ENCODE data around the gene ACTL7A.
"Not testable (repeated sequence)": the region's sequence is repeated elsewhere in the genome, so short reads cannot be mapped to it uniquely, and the experiment has no call there.

The ACTL7A gene

DNA sequence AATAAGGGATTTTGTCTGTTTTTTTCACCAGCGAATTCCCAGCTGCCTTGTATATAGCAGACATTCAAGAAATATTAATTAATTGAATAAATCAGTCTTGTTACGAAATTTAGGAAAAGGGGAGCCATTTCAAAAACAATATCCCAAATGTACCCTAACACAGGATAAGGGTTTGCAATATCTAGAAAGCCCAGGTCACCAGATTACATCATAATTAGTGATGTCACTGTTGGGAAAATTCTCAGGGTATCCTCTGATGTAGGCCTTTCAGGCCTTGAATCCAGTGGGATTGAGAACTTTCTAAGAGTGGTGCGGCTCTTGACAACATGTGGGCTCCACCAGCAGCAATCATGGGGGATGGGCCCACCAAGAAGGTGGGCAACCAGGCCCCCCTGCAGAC, at the start of gene ACTL7A:
Gene ACTL7A (plus strand): TSS at position 270 of the 400 bp plus-strand sequence. CDS start 57 bp downstream, at position 327.
- DNase-seq: no peak

DNA sequence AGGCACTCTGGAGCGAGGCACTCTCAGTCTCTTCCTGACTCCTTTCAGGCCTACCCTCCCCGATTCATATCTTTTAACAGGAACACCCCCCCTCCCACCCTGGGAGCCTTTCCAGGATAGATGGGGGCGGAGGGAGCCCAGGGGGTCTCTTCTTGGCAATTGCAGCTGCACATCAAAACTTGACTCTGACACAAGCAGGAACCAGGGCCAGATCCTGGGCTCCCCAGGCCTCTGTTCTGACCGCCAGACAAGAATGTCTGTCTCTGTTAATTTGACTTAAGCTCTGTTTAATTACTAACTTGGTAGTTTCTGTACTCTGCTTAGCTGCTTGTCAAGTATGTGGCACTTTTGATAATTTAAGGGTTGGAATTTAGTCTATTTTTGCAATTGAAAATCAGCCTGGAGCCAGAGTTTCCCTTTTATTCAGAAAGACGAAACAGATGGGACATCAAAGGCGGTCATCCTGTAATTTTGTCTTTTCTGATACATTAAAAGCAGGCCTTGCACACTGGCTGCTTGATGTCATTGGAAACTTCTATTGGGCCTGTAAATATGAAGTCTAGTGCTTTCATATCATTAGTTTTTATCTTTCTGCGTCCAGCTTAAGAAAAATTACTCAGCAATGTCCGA, 49.6 kb upstream of the ACTL7A start:
- no peak for DNase-seq

GRCh38 chr9:108813951-108814601, 48.0 kb upstream of the ACTL7A start:
- no peak for DNase-seq

DNA sequence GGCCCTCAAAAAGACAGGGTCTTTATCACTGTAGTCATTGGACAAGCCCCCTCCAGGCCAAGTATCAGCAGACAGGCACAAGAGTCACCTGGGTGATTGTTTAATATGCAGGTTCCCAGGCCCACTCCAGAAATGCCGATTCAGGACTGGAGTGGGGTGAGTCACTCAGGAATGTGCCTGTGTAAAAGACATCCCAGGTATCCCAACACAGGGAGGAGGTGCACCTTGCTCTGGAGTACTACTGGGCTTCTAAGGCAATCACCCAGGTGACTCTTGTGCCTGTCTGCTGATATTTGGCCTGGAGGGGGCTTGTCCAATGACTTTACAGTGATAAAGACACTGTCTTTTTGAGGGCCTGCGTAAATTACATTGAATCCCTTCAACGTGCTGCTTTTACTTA, 46.9 kb upstream of the ACTL7A start:
- DNase-seq: no peak

- no peak for DNase-seq
Observed at GRCh38 chr9:108816037-108816436, 46.0 kb upstream of the ACTL7A start.

- DNase-seq: no peak
Observed at GRCh38 chr9:108823829-108824228, 38.2 kb upstream of the ACTL7A start.

GRCh38 chr9:108830272-108830671, 31.8 kb upstream of the ACTL7A start:
- no peak for DNase-seq

DNA sequence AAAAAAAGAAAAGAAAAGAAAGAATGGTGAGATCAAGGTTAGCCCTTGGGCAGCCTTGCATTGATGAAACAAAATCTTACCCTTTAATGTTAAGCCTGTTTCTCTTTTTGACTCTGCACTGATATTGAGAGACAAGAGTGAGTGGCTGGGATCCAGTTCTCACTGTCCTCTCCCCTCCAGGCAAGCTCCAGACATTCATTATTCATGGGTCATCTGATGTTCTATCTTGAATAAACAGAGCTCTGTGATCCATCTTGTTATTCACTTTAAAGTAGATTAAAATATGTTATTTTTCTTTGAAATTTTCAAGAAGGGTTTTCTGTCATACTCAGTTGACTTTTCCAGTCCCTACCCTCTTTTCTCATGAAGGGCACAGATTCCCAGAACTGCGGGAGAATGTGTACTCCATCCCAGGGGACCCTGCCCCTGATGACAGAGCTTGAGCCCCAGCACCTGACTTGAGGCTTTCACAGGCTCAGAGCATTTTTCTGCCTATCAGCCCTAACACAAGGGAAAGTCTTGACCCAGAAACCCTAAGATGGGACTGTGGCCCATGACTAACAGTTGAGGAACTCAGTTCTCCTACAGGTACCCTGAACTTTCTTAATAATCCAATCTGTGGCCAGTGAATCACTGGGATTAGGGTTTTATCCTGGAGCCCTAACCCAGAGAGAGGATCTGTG, 30.4 kb upstream of the ACTL7A start:
- DNase-seq: no peak

DNA sequence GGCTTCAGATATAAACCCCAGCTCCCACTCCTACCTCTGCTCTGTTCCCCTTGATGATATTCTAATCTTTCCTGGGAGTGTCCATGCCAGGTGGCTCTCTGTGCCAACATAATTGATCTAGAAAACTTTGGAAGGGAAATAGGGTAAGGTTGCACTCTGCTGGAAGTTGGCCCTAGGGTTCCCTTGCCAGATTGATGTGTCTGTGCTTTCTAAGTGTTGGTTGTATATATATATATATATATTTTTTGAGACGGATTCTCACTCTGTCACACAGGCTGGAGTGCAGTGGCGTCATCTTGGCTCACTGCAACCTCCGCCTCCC, 29.9 kb upstream of the ACTL7A start:
- DNase-seq: no peak

DNA sequence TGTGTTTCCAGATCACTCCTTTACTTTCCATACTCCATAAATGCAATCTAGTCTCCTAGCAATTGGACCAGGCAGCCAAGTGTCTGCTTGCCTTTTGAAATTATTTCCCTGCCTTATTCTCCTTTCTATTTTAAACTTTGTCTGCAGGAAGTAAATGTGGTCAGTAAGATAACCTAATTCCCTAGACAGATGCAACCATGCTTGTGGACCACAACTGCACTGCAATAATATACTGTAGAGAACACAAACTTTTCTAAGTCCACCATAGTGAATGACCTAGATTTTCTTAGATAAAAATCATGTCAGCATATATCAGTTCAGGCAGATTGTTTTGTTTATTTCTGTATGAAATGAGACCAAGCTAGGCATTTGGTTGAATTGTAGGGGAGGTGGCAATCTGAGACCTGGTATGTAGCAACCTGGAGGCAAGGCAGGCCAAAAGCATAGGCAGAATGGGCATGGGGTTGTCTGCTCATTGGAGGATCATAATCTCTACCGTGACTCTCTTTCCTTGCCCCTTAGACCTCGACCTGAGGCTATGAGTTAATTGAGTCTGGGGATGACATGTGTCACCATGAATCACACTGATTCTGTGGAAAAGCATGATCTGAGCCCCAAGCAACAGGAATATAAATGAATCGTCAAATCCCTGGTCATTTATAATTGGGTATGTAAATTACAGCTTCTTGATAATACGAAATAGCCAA, 27.0 kb upstream of the ACTL7A start:
- no peak for DNase-seq

DNA sequence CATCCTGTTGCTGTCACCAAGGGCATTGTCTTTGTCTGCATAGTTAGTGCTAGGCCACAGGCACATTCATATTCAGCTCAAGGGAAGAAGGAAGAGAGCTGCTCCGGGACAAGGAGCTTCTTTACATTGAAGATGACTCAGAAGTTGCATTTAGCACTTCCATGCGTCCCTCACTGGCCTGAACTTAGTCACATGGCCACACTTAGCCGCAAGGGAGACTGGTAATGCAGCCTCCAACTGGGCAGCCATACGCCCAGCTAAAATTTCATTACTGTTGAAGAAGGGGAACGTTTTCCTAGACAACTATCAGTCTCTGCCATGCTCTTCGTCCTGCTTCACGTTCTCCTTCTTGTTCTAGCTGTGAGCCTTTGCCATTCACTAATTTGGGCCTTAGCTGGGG, 26.2 kb upstream of the ACTL7A start:
- no peak for DNase-seq

GRCh38 chr9:108836319-108836718, 25.7 kb upstream of the ACTL7A start:
- no peak for DNase-seq

GRCh38 chr9:108836781-108837180, 25.3 kb upstream of the ACTL7A start:
- no peak for DNase-seq

DNA sequence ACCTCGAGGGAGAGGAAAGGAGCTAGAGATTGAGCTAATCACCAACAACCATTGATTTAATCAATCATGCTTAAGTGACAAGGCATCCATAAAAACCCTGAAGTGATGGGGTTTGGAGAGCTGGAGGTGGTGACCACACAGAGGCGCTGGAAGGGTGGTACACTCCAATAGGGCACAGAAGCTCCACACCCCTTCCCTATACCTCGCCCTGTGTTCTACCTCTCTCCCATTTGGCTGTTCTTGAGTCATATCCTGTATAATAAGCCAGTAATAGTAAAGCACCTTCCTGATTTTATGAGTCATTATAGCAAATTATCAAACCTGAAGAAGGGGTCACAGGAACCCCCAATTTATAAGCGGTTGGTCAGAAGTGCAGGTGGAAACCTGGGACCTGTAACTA, 24.5 kb upstream of the ACTL7A start:
- no peak for DNase-seq

DNA sequence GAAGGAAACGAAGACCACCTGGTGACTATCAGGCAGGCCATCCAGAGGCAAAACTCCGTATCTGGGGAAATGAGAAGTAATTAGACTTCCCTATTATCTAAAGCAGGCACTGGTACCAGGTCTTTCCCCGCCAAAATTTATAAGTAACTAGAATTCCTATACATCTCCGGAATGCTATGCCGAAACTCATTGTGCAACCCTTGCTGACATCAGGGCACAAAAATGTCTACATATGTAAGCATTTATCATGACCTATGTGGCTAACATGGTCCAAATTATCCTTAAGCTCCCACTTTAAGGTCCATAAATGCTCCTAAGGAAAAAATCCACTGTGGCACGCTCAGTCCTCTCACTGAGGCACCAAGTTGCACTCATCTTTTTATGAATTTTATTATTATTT, 24.0 kb upstream of the ACTL7A start:
- DNase-seq: no peak

GRCh38 chr9:108839561-108839960, 22.5 kb upstream of the ACTL7A start:
- DNase-seq: not testable (repeated sequence)

- no peak for DNase-seq
Observed at GRCh38 chr9:108842610-108843295, 19.3 kb upstream of the ACTL7A start.

- no peak for DNase-seq
Observed at GRCh38 chr9:108844391-108844790, 17.7 kb upstream of the ACTL7A start.

DNA sequence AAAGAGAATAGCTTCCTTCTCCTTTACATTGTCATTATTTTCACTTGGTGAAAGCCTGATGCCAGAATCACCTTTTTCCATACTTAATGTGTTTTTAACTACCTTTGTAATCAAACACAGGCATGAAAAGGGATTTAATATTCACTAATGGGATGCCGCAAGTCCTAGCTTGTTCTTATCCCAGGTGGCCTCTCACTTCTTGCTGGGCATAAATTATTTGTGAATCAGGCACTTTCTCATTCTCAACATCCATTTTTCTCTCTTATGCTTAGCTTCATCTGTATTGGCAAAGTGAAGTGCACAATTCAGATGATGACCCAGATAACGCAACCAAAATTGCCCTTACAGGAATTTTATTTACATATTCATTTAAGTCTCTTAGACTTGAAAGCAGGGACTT, 17.2 kb upstream of the ACTL7A start:
- no peak for DNase-seq

- no peak for DNase-seq
Observed at GRCh38 chr9:108845507-108845906, 16.6 kb upstream of the ACTL7A start.

GRCh38 chr9:108845947-108846346, 16.1 kb upstream of the ACTL7A start:
- DNase-seq: no peak

GRCh38 chr9:108848296-108848695, 13.8 kb upstream of the ACTL7A start:
- not testable (repeated sequence) for DNase-seq

DNA sequence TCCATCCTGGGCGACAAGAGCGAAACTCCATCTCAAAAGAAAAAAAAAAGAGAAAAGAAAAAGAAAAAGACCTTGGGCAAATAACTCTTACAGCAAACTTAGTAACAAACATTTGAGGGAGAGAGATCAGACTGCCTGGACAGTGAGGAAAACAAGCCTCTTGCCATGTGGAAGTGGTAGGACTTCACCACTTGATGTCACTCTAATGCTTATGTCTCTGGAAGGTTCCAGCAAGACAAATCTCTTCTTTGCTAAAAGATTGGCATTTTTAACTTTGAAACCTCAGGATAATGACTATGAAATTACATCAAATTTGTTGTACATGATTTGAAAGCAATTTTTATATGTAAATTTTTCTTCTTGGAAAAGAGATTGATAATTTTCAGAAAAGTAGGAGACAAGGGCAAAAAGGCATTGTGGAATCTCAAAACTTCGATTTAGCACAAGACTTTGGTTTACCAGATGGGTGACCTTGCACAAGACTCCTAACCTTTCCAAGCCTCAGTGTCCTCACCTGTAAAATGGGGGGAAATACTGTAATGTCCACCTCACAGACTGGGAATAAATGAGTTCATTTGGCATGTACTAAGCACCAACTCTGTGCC, 11.7 kb upstream of the ACTL7A start:
- no peak for DNase-seq
